BJ (cell line): ENCODE results near the gene HFE. TPM values are rescaled to one million over a fixed set of nuclear protein-coding genes. Genes with fewer than 3 reads are reported as not detected.

ENCODE experiments used
- CTCF ChIA-PET: fragments of 350-600 bp; formaldehyde crosslinking; extraction: SDS; loops from one replicate; lab custom pipeline; 2021; ENCODE audit warnings: antibody characterized with exemption, inconsistent platforms; lab: Yijun Ruan, JAX
- POLR2A ChIA-PET: fragments of 300-600 bp; sonication (Branson Sonifier 250); formaldehyde crosslinking; extraction: SDS; loops from one replicate; lab custom pipeline; 2021; ENCODE audit warnings: antibody characterized with exemption; lab: Charles Lee
- DNase-seq: peaks from one replicate; pipeline ENCODE4 v3.0.0-alpha.2; 2011; ENCODE audit warnings: low read depth
- H3K27me3 ChIP-seq: 2 replicates; pipeline ENCODE4 v1.6.0; 2011; ENCODE audit warnings: low read length; ENCODE audit not compliant: control insufficient read depth, insufficient read depth
- H3K36me3 ChIP-seq: 2 replicates; pipeline ENCODE4 v1.5.1; 2011; ENCODE audit warnings: low read length; ENCODE audit not compliant: control insufficient read depth, insufficient read depth
- H3K4me3 ChIP-seq: 2 replicates; pipeline ENCODE4 v1.5.1; 2011; ENCODE audit warnings: low read depth, mild to moderate bottlenecking, control low read depth, low read length
- polyA plus RNA-seq: library from polyadenylated mRNA; depleted of rRNA; stranded (reverse); fragments of >200 nt; gene quantifications from 2 replicates; pipeline ENCODE4 v1.2.3, GENCODE V29; 2011
- TF ChIP-seq, protein P1 (sequence below): IDR thresholded peaks from 2 replicates; pipeline ENCODE4 v1.5.1; 2011; ENCODE audit warnings: low read depth, mild to moderate bottlenecking, control low read depth, inconsistent platforms, low read length, moderate library complexity; ENCODE audit not compliant: insufficient read depth

Gene HFE
- polyA plus RNA-seq, 1 experiment, result 24.3 TPM

DNA sequence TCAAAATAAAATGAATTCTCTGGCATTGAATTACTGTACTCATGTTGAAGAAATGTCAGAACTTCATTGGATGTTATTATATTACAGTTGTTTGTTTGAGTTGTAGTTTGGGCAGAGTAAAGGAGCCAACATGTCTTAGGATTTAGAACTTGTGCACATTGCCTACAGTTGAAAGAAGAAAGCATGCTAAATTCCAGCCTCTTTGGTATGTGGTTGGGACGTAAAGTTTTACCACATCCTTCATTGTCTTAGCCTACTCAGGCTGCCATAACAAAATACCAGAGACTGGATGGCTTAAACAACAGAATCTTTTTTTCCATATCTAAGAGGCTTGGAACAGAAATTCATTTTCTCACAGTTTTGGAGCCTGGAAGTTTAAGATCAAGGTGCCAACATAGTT lies 42.4 kb downstream of the HFE start:
- TF ChIP-seq, protein P1, sequence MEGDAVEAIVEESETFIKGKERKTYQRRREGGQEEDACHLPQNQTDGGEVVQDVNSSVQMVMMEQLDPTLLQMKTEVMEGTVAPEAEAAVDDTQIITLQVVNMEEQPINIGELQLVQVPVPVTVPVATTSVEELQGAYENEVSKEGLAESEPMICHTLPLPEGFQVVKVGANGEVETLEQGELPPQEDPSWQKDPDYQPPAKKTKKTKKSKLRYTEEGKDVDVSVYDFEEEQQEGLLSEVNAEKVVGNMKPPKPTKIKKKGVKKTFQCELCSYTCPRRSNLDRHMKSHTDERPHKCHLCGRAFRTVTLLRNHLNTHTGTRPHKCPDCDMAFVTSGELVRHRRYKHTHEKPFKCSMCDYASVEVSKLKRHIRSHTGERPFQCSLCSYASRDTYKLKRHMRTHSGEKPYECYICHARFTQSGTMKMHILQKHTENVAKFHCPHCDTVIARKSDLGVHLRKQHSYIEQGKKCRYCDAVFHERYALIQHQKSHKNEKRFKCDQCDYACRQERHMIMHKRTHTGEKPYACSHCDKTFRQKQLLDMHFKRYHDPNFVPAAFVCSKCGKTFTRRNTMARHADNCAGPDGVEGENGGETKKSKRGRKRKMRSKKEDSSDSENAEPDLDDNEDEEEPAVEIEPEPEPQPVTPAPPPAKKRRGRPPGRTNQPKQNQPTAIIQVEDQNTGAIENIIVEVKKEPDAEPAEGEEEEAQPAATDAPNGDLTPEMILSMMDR, result no peak
- Histone ChIP-seq H3K36me3 (peaks cover 6% of the 10 kb centered on the region), H3K4me3 (no peak overlapping the region), H3K27me3 (no peaks in the 10 kb centered on the region)
- POLR2A ChIA-PET, result no interaction called here
- no peak for DNase-seq
- CTCF ChIA-PET, result no interaction called here

DNA sequence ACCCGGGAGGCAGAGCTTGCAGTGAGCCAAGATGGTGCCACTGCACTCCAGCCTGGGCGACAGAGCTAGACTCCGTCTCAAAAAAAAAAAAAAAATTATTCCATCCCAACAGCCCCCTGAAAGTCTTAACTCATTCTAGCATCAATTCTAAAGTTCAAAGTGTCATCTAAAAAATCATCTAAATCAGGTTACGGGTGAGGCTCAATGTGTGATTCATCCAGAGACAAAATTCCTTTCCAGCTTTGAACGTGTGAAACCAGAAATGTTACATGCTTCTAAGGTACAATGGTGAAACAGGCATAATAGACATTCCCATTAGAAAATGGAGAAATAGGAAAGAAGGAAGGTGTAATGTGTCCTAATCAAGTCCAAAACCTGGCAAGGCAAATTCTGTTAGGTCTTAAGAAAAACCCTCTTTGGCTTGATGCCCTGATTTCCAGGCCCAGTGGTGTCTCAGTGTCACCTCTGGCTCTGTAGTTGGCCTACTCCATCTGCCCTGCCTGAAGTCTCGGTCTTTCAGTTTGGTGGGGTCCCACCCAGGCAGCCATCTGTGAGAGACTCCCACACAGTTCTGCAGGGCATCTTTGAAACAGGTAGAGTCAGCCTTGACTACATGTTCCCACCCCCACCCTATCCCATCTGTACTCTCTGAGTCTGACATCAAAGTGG lies 43.5 kb downstream of the HFE start:
- H3K4me3 ChIP-seq, result no peak overlapping the region
- ChIA-PET POLR2A (no interaction called here), CTCF (no interaction called here)
- TF ChIP-seq, protein P1, result no peak
- peaks cover 6% of the 10 kb centered on the region for H3K36me3 ChIP-seq
- H3K27me3 ChIP-seq, result no peaks in the 10 kb centered on the region
- DNase-seq, result no peak

DNA sequence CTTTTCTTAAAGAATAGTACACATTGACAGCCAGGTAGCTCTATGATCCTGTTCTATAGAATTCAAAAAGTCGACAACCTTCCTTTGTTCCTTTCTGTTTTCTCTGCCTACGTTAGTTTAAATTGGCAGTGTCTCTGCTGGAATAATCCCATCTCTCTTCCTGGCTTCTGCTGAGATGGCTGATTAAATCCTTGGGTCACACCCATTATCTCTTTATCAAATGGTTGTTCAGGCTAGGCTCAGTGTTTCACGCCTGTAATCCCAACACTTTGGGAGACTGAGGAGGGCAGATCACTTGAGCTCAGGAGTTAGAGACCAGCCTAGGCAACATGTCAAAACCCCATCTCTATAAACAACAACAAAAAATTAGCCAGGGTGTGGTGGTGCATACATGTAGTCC lies 44.4 kb downstream of the HFE start:
- ChIA-PET POLR2A (no interaction called here), CTCF (no interaction called here)
- Histone ChIP-seq H3K4me3 (no peak overlapping the region), H3K27me3 (no peaks in the 10 kb centered on the region), H3K36me3 (peaks cover 6% of the 10 kb centered on the region)
- TF ChIP-seq, protein P1, result no peak
- DNase-seq, result no peak

DNA sequence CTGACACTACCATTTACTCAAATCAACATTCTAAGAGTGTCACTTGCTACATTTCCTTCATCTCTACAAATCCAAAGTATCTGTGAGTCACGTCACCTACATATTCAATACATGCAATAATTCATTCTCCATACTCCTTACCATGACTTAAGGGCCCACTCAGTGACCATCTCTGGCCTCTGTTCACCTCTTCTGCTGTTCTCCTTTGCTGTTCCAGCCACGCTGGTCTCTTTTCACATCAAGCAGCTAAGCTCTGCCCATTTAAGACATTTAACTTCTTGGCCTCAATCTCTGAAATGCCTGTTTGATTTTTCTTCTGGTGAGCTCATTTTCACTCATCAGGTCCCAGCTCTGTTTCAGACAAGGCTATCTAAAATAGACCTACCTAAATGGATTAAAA lies 46.5 kb downstream of the HFE start:
- POLR2A ChIA-PET, result no interaction called here
- TF ChIP-seq, protein P1, result no peak

DNA sequence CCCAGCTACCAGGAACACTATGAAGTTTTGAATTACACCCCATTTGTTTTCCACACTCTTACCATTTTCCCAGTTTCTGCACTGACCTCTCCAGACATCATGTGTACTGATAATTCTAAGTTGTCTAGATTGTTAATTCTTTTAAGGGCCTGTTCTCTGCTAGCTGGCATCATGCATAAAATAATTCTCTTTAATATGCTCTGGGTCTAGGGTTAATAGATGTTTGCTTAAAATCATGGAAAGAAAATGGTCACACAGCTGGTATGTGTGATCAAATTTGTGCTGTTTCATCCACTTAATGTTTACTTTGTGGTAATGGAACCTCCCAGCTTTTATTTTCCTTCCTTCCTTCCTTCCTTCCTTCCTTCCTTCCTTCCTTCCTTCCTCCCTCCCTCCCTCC lies 49.1 kb downstream of the HFE start:
- DNase-seq, result no peak
- peaks cover 9% of the 10 kb centered on the region for H3K36me3 ChIP-seq
- TF ChIP-seq, protein P1, result no peak
- ChIA-PET POLR2A (interaction anchor here (0.6 kb wide), 2 partner anchors 9 to 98 kb away, joined by 3 to 5 read pairs; no protein-coding TSS in a partner anchor), CTCF (no interaction called here)
- no peaks in the 10 kb centered on the region for H3K27me3 ChIP-seq
- H3K4me3 ChIP-seq, result no peak overlapping the region

More for the DNA sequence above, 46.5 kb downstream of the HFE start:
- Histone ChIP-seq H3K4me3 (no peak overlapping the region), H3K27me3 (no peaks in the 10 kb centered on the region), H3K36me3 (peaks cover 7% of the 10 kb centered on the region)
- CTCF ChIA-PET, result no interaction called here
- DNase-seq, result no peak
